Cardiac fibroblast (primary cell): ENCODE results near the gene PACRG.

ENCODE experiments used
- DNase-seq, 2 donors: peaks; one replicate each; pipeline versions ENCODE4 v3.0.0 to v3.0.0-alpha.2; 2010; ENCODE audit warnings: low read depth in 2 of 2
- H3K4me3 ChIP-seq, 2 donors: replicated peaks in 1 of 2; 1 replicate in 1 of 2; 2 replicates in 1 of 2; pipeline ENCODE4 v1.5.1; 2011; ENCODE audit warnings: low read depth in 2 of 2, low read length in 2 of 2, mild to moderate bottlenecking in 2 of 2, moderate library complexity in 1 of 2
- CTCF ChIP-seq: IDR thresholded peaks from one replicate; pipeline ENCODE4 v1.5.1; 2011; ENCODE audit warnings: low read depth, mild to moderate bottlenecking, low read length, inconsistent platforms

PACRG gene

DNA sequence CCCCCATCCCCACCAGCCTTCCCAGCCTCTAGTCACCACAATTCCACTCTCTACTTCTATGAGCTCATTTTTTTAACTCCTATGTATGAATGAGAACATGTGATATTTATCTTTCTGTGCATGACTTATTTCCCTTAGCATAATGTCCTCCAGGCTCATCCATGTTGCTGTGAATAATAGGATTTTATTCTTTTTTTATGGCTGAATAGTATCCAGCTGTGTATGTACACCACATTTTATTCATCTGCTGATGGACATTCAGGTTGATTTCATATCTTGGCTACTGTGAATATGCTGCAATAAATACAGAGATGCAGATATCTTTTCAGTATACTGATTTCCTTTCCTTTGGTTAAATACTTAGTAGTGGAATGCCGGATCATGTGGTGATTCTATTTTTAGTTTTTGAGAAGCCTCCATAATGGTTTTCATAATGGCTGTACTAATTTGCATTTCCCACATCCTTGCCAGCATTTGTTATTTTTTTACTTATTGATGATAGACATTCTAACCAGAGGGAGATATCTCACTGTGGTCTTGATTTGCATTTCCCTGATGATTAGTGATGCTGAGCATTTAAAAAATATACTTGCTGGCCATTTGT, 194.9 kb downstream of the PACRG start:
- DNase-seq, result no peak
- no peak for TF ChIP-seq CTCF
- no peak overlapping the region for H3K4me3 ChIP-seq

DNA sequence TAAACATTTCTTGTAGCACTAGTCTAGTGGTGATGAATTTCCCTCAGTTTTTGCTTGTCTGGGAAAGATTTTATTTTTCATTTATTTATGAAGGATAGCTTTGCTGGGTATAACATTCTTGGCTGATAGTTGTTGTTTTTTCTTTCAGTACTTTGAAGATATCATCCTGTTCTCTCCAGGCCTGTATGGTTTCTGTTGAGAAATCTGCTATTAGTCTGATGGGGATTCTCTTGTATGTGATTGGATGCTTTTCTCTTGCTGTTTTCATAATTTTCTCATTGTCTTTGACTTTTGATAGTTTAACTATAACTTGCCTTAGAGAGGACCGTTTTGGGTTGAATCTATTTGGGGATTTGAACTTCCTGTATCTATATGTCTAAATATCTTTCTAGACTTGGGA, 207.1 kb downstream of the PACRG start:
- H3K4me3 ChIP-seq, result no peak overlapping the region
- no peak for DNase-seq
- TF ChIP-seq CTCF, result no peak

GRCh38 chr6:162940426-162940825, 212.7 kb downstream of the PACRG start:
- no peak for TF ChIP-seq CTCF
- DNase-seq, result peak; percentile 6 to 34
- no peak overlapping the region for H3K4me3 ChIP-seq

DNA sequence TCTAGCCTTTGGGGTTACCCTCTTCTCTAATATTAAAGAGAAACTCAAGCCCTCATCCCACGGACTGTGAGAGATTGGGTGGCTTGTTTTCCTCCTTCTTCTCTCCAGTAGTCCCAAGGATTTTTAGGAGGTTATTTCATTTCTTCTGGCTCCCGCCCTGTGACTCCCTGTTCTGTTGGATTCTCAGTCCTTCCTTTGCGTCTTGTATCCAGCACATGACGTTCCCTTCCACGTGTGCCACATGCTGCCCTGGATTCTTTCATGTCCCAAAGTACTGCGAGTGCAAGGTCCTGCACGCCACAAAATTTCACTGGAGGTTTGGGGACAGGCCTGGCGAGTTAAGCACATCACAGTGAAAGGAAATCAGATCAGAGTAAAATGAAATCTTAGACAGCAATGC, 213.4 kb downstream of the PACRG start:
- DNase-seq, result no peak
- no peak for TF ChIP-seq CTCF
- no peak overlapping the region for H3K4me3 ChIP-seq

DNA sequence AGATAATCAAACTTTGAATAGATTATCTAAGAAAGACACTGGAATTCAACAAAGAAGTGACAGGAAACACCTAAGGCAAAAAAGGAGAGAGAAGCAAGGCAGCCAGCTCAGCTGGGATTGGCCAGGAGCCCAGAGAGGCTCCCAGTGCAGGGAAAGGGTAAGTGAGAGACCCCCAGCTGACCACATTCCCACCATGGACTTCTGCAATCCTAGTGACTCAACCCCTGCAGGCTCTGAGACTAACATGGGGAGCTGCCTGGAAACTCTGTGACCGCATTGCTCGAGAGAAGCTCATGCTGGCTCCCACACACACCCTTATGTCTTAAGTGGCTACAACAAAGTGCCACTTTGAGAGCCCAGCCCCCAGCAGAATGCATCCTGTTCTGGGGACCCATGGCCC, 215.1 kb downstream of the PACRG start:
- DNase-seq, result peak; percentile 38 to 71
- no peak for TF ChIP-seq CTCF
- H3K4me3 ChIP-seq, result no peak overlapping the region

- no peak overlapping the region for H3K4me3 ChIP-seq
- no peak for DNase-seq
- no peak for TF ChIP-seq CTCF
Measured at GRCh38 chr6:162943369-162943768, 215.6 kb downstream of the PACRG start.

GRCh38 chr6:162951164-162951743, 223.5 kb downstream of the PACRG start:
- no peak for DNase-seq
- TF ChIP-seq CTCF, result no peak
- H3K4me3 ChIP-seq, result no peak overlapping the region
